GM23248 (cell line): ENCODE results near the gene PAQR5. TPM values are rescaled to one million over a fixed set of nuclear protein-coding genes. Genes with fewer than 3 reads are reported as not detected.
"Not testable (repeated sequence)": the region's sequence is repeated elsewhere in the genome, so short reads cannot be mapped to it uniquely, and the experiment has no call there.

Experiments used
- DNase-seq: peaks from one replicate; pipeline ENCODE4 v3.0.0-alpha.2; 2015
- H2AFZ ChIP-seq: fragments of 200-600 bp; sonication (generic); 2 replicates; pipeline ENCODE4 v1.6.1; 2016; ENCODE audit warnings: antibody characterized with exemption
- H3F3A ChIP-seq: fragments of 200-600 bp; sonication (generic); 2 replicates; pipeline ENCODE4 v1.6.1; 2016; ENCODE audit warnings: mild to moderate bottlenecking, antibody characterized with exemption, mixed run types; ENCODE audit not compliant: insufficient read depth
- H3K27ac ChIP-seq: fragments of 200-600 bp; sonication (generic); 2 replicates; pipeline ENCODE4 v1.5.1; 2016; ENCODE audit warnings: mild to moderate bottlenecking
- H3K27me3 ChIP-seq: fragments of 200-600 bp; sonication (generic); replicated peaks from 2 replicates; pipeline ENCODE4 v1.6.1; 2016; ENCODE audit warnings: mild to moderate bottlenecking; ENCODE audit not compliant: insufficient read depth
- H3K36me3 ChIP-seq: fragments of 200-600 bp; sonication (generic); 2 replicates; pipeline ENCODE4 v1.6.1; 2016; ENCODE audit warnings: low read depth, mild to moderate bottlenecking
- H3K4me1 ChIP-seq: fragments of 200-600 bp; sonication (generic); 2 replicates; pipeline ENCODE4 v1.6.1; 2016; ENCODE audit warnings: mild to moderate bottlenecking; ENCODE audit not compliant: insufficient read depth
- H3K4me2 ChIP-seq: fragments of 200-600 bp; sonication (generic); one replicate; pipeline ENCODE4 v1.6.1; 2016; ENCODE audit warnings: mild to moderate bottlenecking; ENCODE audit not compliant: unreplicated experiment
- H3K4me3 ChIP-seq: fragments of 200-600 bp; sonication (generic); 2 replicates; pipeline ENCODE4 v1.5.1; 2016; ENCODE audit warnings: mild to moderate bottlenecking
- H3K79me2 ChIP-seq: fragments of 200-600 bp; sonication (generic); 2 replicates; pipeline ENCODE4 v1.6.1; 2016; ENCODE audit warnings: mild to moderate bottlenecking; ENCODE audit not compliant: insufficient read depth
- H3K9ac ChIP-seq: fragments of 200-600 bp; sonication (generic); 2 replicates; pipeline ENCODE4 v1.6.1; 2016; ENCODE audit warnings: mild to moderate bottlenecking
- H3K9me2 ChIP-seq: fragments of 200-600 bp; sonication (generic); 2 replicates; pipeline ENCODE4 v1.6.1; 2016; ENCODE audit warnings: mixed run types, mild to moderate bottlenecking, moderate library complexity; ENCODE audit not compliant: insufficient read depth
- H3K9me3 ChIP-seq: fragments of 200-600 bp; sonication (generic); one replicate; pipeline ENCODE4 v1.6.1; 2017; ENCODE audit warnings: low read depth
- H4K20me1 ChIP-seq: fragments of 200-600 bp; sonication (generic); 2 replicates; pipeline ENCODE4 v1.6.0; 2016; ENCODE audit not compliant: insufficient read depth
- EZH2 ChIP-seq: fragments of 200-600 bp; sonication (generic); IDR thresholded peaks from 2 replicates; pipeline ENCODE4 v1.6.1; 2018; ENCODE audit warnings: antibody characterized with exemption, mild to moderate bottlenecking; ENCODE audit not compliant: insufficient read depth, poor library complexity, severe bottlenecking
- EZH2phosphoT487 ChIP-seq: fragments of 200-600 bp; sonication (generic); IDR thresholded peaks from 2 replicates; pipeline ENCODE4 v1.6.1; 2018; ENCODE audit warnings: antibody characterized with exemption, moderate library complexity, mild to moderate bottlenecking, low read depth; ENCODE audit not compliant: insufficient read depth
- WGBS, 2 experiments: methylation state at CpG; one replicate each; pipeline ENCODE4 v1.1.6; 2015 to 2017; ENCODE audit warnings: low lambda C conversion rate in 2 of 2, low coverage in 1 of 2; ENCODE audit errors: missing lambda C conversion rate in 2 of 2; 5-methylcytosine and 5-hydroxymethylcytosine counted together
- in situ Hi-C: fragments of 300-500 bp; cut with MboI; formaldehyde crosslinking; loops from 2 replicates; pipeline ENCODE4 v1.15.0; 2020
- polyA plus RNA-seq: library from polyadenylated mRNA; unstranded; fragments of >200 nt; fragmentation: Nextera tagmentation; extraction: Ambion mirVana; gene quantifications from 2 replicates; pipeline ENCODE4 v1.2.1, GENCODE V29; 2016
- total RNA-seq: library from RNA; depleted of rRNA; stranded (reverse); fragments of >200 nt; shearing (Covaris generic); gene quantifications from 2 replicates; pipeline ENCODE4 v1.2.3, GENCODE V29; 2014

The PAQR5 gene
- total and polyA plus RNA-seq, 2 experiments from 2014 or later: 3.8 to 5.7 TPM

DNA sequence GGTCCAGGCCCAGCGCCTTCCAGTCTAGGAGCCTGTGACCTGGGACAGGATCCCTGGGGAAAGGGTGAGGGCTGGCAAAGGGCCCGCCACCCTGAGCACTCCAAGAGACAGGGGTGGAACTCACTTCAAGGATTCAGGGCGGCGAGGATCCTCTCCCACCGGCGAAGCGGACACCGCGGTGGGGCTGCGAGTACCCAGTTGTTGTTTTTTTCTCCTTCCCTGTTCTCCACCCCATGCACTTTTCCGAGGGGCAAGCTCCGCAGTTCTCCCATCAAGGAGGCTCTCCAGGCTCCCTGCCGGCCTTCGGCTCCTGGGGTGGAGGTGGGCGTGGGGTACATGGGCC is 387 bp upstream of the PAQR5 start:
- H2AFZ ChIP-seq: peak overlapping the region; percentile 78
- H3K9me3 ChIP-seq: no peaks in the 10 kb centered on the region
- H3K27me3 ChIP-seq: no peaks in the 10 kb centered on the region
- no peaks in the 10 kb centered on the region for H4K20me1 ChIP-seq
- TF ChIP-seq EZH2: no peak
- no peak for TF ChIP-seq EZH2phosphoT487
- H3K9me2 ChIP-seq: no peaks in the 10 kb centered on the region
- DNase-seq: no peak
- peak overlapping the region; percentile 58 for H3K9ac ChIP-seq
- peak overlapping the region; percentile 75 for H3K4me3 ChIP-seq
- in situ Hi-C loops: no loop called here
- H3K27ac ChIP-seq: no peak overlapping the region
- WGBS, 2 experiments: 58 to 64% methylated on average over 15 of the region's 15 CpGs
- peak overlapping the region; percentile 80 for H3K4me2 ChIP-seq
- H3K4me1 ChIP-seq: peaks cover 5% of the 10 kb centered on the region; the same call in 1 of the 2 replicates
- H3K79me2 ChIP-seq: no peaks in the 10 kb centered on the region
- peaks cover 7% of the 10 kb centered on the region for H3F3A ChIP-seq
- H3K36me3 ChIP-seq: no peaks in the 10 kb centered on the region

DNA sequence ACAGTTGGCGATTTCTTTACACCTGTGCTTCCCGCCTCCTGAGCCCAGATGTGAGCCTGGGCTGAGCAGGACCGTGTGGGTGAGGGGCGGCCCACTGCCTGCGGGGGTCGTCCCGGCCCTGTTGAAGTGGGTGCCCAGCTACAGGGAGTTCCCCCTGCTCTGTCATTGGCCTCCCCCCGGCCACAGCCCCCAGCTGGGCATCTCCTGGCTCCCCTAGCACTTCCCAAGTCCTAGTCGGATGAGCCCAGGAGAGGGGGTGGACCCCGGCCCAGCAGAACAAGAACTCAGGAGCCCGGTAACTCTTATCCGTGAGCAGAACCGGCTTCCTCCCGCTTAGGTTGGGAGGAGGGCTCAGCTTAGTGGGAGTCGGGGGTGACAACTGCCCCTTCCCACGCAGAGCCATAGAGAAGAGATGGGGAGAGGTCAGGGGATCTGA is 757 bp downstream of the PAQR5 start:
- Histone ChIP-seq H3K36me3 (no peaks in the 10 kb centered on the region), H3K9ac (peak overlapping the region; percentile 58; the same call in 1 of the 2 replicates), H3K4me1 (peaks cover 15% of the 10 kb centered on the region), H3K4me2 (peak overlapping the region; percentile 80), H3K79me2 (no peaks in the 10 kb centered on the region), H3F3A (peaks cover 15% of the 10 kb centered on the region), H3K4me3 (peak overlapping the region; percentile 75), H4K20me1 (no peaks in the 10 kb centered on the region), H3K27ac (no peak overlapping the region), H3K9me3 (no peaks in the 10 kb centered on the region), H3K9me2 (no peaks in the 10 kb centered on the region), H3K27me3 (no peaks in the 10 kb centered on the region), H2AFZ (peak overlapping the region; percentile 78; the same call in 1 of the 2 replicates)
- TF ChIP-seq EZH2phosphoT487: no peak
- TF ChIP-seq EZH2: no peak
- in situ Hi-C loops: no loop called here
- WGBS, 2 experiments: 26 to 32% methylated on average over 16 of the region's 16 CpGs
- DNase-seq: no peak

DNA sequence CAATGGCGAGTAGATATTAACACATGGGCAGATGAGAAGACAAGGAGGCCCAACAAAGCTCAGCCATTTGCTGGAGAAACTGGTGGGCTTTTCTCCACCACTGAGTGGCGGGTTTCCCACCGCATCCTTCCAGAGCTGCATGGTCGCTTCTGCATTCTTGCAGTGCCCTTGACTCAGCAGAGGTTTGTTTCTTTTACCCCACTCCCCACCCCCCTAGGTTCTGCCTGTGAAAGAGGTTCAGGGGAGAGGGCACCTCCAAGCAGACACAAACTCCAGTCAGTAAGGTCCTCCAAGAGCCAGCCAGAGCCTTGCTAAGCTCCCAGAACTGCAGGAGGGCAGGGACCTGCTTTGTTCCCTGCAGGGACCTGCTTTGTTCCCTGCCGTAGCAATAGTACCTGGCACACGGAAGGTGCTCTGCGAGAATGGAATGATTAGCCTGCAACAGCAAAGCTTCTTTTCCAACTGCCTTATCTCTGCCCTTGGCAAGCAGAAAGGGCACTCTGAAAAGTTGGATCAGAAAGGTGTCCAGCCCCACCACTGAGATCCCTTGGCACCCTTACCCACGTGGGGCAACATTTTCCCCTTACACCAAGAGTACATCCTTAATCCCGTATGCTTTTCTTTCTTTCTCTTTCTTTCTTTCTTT is 1.4 kb downstream of the PAQR5 start:
- 77 to 80% methylated on average over 9 of the region's 9 CpGs for WGBS, 2 experiments
- no peak overlapping the region for H2AFZ ChIP-seq

DNA sequence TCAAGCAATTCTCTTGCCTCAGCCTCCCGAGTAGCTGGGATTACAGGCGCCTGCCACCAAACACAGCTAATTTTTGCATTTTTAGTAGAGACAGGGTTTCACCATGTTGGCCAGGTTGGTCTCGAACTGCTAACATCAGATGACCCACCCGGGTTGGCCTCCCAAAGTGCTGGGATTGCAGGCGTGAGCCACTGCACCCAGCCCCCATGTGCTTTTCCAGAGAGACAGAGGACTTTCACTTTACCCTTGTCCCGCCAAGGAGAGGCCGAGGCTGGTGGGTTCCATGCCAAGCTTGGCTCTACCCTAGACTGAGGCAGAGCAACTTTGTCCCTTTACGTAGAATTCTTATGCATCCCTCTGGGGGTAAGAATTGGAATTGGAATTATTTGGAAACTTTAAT is 2.4 kb downstream of the PAQR5 start:
- H3K4me2 ChIP-seq, H3K9me2 ChIP-seq, H2AFZ ChIP-seq, H3K36me3 ChIP-seq, H3K79me2 ChIP-seq, H3K27me3 ChIP-seq, DNase-seq, H3K4me3 ChIP-seq, H3K9ac ChIP-seq, in situ Hi-C loops, H4K20me1 ChIP-seq, H3K9me3 ChIP-seq, H3K27ac ChIP-seq: not testable (repeated sequence)
- 86 to 91% methylated on average over 8 of the region's 8 CpGs for WGBS, 2 experiments
- Histone ChIP-seq H3K4me1 (peaks cover 30% of the 10 kb centered on the region), H3F3A (peaks cover 27% of the 10 kb centered on the region)

More for the DNA sequence above, 1.4 kb downstream of the PAQR5 start:
- Histone ChIP-seq H3K4me3 (no peak overlapping the region), H3K9me2 (no peaks in the 10 kb centered on the region), H3K27ac (no peak overlapping the region), H3K4me2 (no peak overlapping the region), H3K9ac (no peak overlapping the region), H3K79me2 (no peaks in the 10 kb centered on the region), H3F3A (peaks cover 21% of the 10 kb centered on the region), H3K9me3 (no peaks in the 10 kb centered on the region), H3K27me3 (no peaks in the 10 kb centered on the region), H4K20me1 (no peaks in the 10 kb centered on the region), H3K36me3 (no peaks in the 10 kb centered on the region), H3K4me1 (peaks cover 21% of the 10 kb centered on the region)
- TF ChIP-seq EZH2: no peak
- no peak for TF ChIP-seq EZH2phosphoT487
- in situ Hi-C loops: no loop called here
- no peak for DNase-seq

DNA sequence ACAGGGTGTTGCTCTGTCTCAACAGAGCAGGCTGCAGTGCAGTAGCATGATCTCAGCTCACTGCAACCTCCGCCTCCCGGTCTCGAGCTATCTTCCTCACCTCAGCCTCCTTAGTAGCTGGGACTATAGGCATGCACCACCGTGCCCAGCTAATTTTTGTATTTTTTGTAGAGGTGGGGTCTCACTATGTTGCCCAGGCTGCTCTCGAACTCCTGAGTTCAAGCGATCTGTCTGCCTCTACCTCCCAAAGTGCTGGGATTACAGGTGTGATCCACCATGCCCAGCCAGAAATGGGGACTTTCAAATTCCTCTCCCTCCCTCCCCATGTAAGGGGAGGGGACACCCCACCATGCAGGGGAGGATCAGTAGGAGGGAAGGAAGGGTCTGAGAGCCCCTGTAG is 3.4 kb downstream of the PAQR5 start:
- H3K36me3 ChIP-seq, H3K4me3 ChIP-seq, H3K9me2 ChIP-seq, H3K27me3 ChIP-seq, H3K79me2 ChIP-seq, H3K9me3 ChIP-seq, H3K9ac ChIP-seq, H3K4me2 ChIP-seq, H3K27ac ChIP-seq, H2AFZ ChIP-seq, in situ Hi-C loops, H4K20me1 ChIP-seq, DNase-seq: not testable (repeated sequence)
- WGBS, 2 experiments: 88 to 93% methylated on average over 6 of the region's 6 CpGs
- peaks cover 28% of the 10 kb centered on the region for H3F3A ChIP-seq
- H3K4me1 ChIP-seq: peaks cover 30% of the 10 kb centered on the region
